Hypothalamus (tissue), 51 donors: ENCODE data around the gene ULK2.
A peak's percentile ranks its signal among the peaks of the same experiment; 100 is the strongest.
"Not testable (repeated sequence)": the region's sequence is repeated elsewhere in the genome, so short reads cannot be mapped to it uniquely, and the experiment has no call there.

Source experiments
- DNase-seq, 51 donors: peaks; one replicate each; lab custom pipeline; 2025; lab: John Stamatoyannopoulos, UW

ULK2 gene

GRCh38 chr17:19868079-19868395 lies 301 bp upstream of the ULK2 start:
- DNase-seq: peak in 11 of 51 donors; percentile 43 to 79 (median 54)

- peak in 46 of 51 donors; percentile 16 to 77 (median 55) for DNase-seq
Observed at GRCh38 chr17:19867079-19867328, 732 bp downstream of the ULK2 start.

GRCh38 chr17:19865021-19865420 lies 2.7 kb downstream of the ULK2 start:
- no peak for DNase-seq

- DNase-seq: not testable (repeated sequence)
Observed at GRCh38 chr17:19860647-19861177, 7.0 kb downstream of the ULK2 start.

GRCh38 chr17:19857640-19858039 lies 10.1 kb downstream of the ULK2 start:
- DNase-seq: no peak

- no peak for DNase-seq
Observed at GRCh38 chr17:19833914-19834313, 33.8 kb downstream of the ULK2 start.

- no peak for DNase-seq
Observed at GRCh38 chr17:19830061-19830460, 37.7 kb downstream of the ULK2 start.

GRCh38 chr17:19812407-19812806 lies 55.3 kb downstream of the ULK2 start:
- peak in 18 of 51 donors; percentile 3 to 54 (median 23) for DNase-seq

GRCh38 chr17:19805006-19805405 lies 62.7 kb downstream of the ULK2 start:
- no peak for DNase-seq

- DNase-seq: peak in 1 of 51 donors; percentile 16
Observed at GRCh38 chr17:19800571-19800970, 67.2 kb downstream of the ULK2 start.

GRCh38 chr17:19799796-19800195 lies 67.9 kb downstream of the ULK2 start:
- DNase-seq: no peak

GRCh38 chr17:19796457-19796856 lies 71.3 kb downstream of the ULK2 start:
- DNase-seq: no peak

GRCh38 chr17:19791918-19792550 lies 75.7 kb downstream of the ULK2 start:
- no peak for DNase-seq

- DNase-seq: peak in 24 of 51 donors; percentile 7 to 60 (median 18)
Observed at GRCh38 chr17:19787733-19788357, 79.9 kb downstream of the ULK2 start.

- DNase-seq: no peak
Observed at GRCh38 chr17:19785854-19786253, 81.9 kb downstream of the ULK2 start.

- DNase-seq: no peak
Observed at GRCh38 chr17:19781488-19782458, 86.0 kb downstream of the ULK2 start.

- DNase-seq: no peak
Observed at GRCh38 chr17:19780846-19781245, 86.9 kb downstream of the ULK2 start.

- DNase-seq: no peak
Observed at GRCh38 chr17:19773534-19773933, 94.2 kb downstream of the ULK2 start.

- DNase-seq: no peak
Observed at GRCh38 chr17:19771971-19772630, 95.6 kb downstream of the ULK2 start.

- no peak for DNase-seq
Observed at GRCh38 chr17:19770985-19771735, 96.6 kb downstream of the ULK2 start.
